ENCODE data around the gene GSTT2. TPM values are rescaled to one million over a fixed set of nuclear protein-coding genes. Genes with fewer than 3 reads are reported as not detected.
"Not testable (repeated sequence)": the region's sequence is repeated elsewhere in the genome, so short reads cannot be mapped to it uniquely, and the experiment has no call there.

The GSTT2 gene
- total and polyA plus RNA-seq, 2 donors (not counting 1 experiment from before 2014, with no cell fraction given): not detected

- 93% methylated on average over 5 of the region's 5 CpGs for WGBS (ENCODE audit: insufficient coverage)
- peak overlapping the region; percentile 6 for H3K4me3 Mint-ChIP-seq
- peak overlapping the region; percentile 4 for H3K27ac Mint-ChIP-seq
- H3K4me3 ChIP-seq (ENCODE audit: control extremely low read depth in 1 of 5, extremely low read depth in 1 of 5, insufficient read depth in 1 of 5, low read depth in 2 of 5, low read length in 4 of 5): no peak overlapping the region
- H3K27me3 Mint-ChIP-seq: no peaks in the 10 kb centered on the region
- H3K27me3 ChIP-seq (replicated peaks in 1 of 4; ENCODE audit: control extremely low read depth in 1 of 4, control insufficient read depth in 3 of 4, insufficient read depth in 4 of 4, low read length in 3 of 4): no peaks in the 10 kb centered on the region
- H3K36me3 ChIP-seq (replicated peaks in 1 of 2; ENCODE audit: control extremely low read depth in 1 of 2, control insufficient read depth in 1 of 2, extremely low read depth in 1 of 2, insufficient read depth in 2 of 2, low read length in 1 of 2): peaks cover 2 to 20% of the 10 kb centered on the region in 2 experiments
- no peak overlapping the region for H3K4me2 ChIP-seq (replicated peaks; ENCODE audit: low read depth, low read length, poor library complexity, severe bottlenecking)
- H2AFZ ChIP-seq (ENCODE audit: insufficient read depth, low read depth, low read length, poor library complexity, severe bottlenecking): no peak overlapping the region
- CTCF ChIA-PET: no interaction called here
- H4K20me1 ChIP-seq (ENCODE audit: control insufficient read depth, insufficient read depth, low read length, poor library complexity, severe bottlenecking): peaks cover 14% of the 10 kb centered on the region
- no peak for TF ChIP-seq EZH2 (IDR thresholded peaks at IDR 0.05; ENCODE audit: borderline replicate concordance, insufficient read depth, low read depth, low read length, poor library complexity, severe bottlenecking)
- TF ChIP-seq, protein P1, sequence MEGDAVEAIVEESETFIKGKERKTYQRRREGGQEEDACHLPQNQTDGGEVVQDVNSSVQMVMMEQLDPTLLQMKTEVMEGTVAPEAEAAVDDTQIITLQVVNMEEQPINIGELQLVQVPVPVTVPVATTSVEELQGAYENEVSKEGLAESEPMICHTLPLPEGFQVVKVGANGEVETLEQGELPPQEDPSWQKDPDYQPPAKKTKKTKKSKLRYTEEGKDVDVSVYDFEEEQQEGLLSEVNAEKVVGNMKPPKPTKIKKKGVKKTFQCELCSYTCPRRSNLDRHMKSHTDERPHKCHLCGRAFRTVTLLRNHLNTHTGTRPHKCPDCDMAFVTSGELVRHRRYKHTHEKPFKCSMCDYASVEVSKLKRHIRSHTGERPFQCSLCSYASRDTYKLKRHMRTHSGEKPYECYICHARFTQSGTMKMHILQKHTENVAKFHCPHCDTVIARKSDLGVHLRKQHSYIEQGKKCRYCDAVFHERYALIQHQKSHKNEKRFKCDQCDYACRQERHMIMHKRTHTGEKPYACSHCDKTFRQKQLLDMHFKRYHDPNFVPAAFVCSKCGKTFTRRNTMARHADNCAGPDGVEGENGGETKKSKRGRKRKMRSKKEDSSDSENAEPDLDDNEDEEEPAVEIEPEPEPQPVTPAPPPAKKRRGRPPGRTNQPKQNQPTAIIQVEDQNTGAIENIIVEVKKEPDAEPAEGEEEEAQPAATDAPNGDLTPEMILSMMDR (IDR thresholded peaks at IDR 0.05): no peak
- DNase-seq (no peak), ATAC-seq (ENCODE audit: low read depth) (no peak)
- POLR2A ChIA-PET: no interaction called here
- H3K27ac ChIP-seq (ENCODE audit: low read length in 2 of 2): no peak overlapping the region
- no peaks in the 10 kb centered on the region for H3K9me3 ChIP-seq (ENCODE audit: control extremely low read depth in 1 of 3, control insufficient read depth in 2 of 3, insufficient read depth in 1 of 3, low read length in 2 of 3)
- H3K9me3 Mint-ChIP-seq (ENCODE audit: insufficient read depth): no peaks in the 10 kb centered on the region
- H3K79me2 ChIP-seq (ENCODE audit: control insufficient read depth, insufficient read depth, low read length): peaks cover 29% of the 10 kb centered on the region
- intact Hi-C loops (cut with micrococcal nuclease): no loop called here
- no peak overlapping the region for H3K9ac ChIP-seq (ENCODE audit: low read length)
- peaks cover 19% of the 10 kb centered on the region for H3K4me1 Mint-ChIP-seq
- H3K4me1 ChIP-seq (ENCODE audit: control insufficient read depth in 2 of 2, insufficient read depth in 2 of 2, low read length in 2 of 2): no peaks in the 10 kb centered on the region
Observed at GRCh38 chr22:23970201-23970641, 9.7 kb upstream of the GSTT2 start.

DNA sequence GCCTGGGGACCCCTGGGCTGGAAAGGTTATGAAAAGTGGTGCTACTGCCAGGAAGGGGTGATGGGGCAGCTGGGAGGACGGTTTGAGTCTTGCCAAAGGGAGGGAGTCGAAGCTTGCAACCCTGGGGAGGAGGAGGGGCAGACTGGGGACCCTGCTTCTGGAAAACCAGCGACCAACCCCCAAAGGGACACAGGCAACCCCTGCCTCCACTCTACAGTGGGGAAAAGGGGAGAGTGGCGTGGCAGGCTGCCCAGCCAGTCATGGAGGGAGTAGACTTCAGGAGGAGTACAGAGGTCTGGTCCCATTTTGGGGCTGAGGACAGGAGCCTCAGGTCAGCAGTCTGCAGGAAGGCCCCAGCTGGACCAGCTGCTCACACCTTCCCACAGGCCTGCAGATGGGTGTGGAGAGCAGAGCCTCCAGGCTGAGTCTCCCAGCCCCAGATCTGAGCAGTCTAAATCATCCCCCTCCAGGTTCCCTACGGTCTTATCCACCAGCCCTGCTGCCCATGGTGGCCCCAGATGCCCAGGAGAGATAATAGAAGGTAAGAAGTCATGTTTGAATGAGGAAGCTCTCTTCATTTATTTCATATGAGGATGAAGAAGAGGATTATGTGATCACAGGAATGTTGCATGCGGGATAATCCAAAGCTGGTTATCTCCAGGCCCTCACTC is 9.0 kb upstream of the GSTT2 start:
- H3K9me3 ChIP-seq (ENCODE audit: control extremely low read depth in 1 of 3, control insufficient read depth in 2 of 3, insufficient read depth in 1 of 3, low read length in 2 of 3): no peaks in the 10 kb centered on the region
- intact Hi-C loops (cut with micrococcal nuclease): no loop called here
- ATAC-seq (ENCODE audit: low read depth) (no peak), DNase-seq (peak; percentile 3)
- no peak overlapping the region for H3K9ac ChIP-seq (ENCODE audit: low read length)
- H3K4me1 ChIP-seq (ENCODE audit: control insufficient read depth in 2 of 2, insufficient read depth in 2 of 2, low read length in 2 of 2): no peaks in the 10 kb centered on the region
- no peak overlapping the region for H3K27ac Mint-ChIP-seq
- H3K36me3 ChIP-seq (replicated peaks in 1 of 2; ENCODE audit: control extremely low read depth in 1 of 2, control insufficient read depth in 1 of 2, extremely low read depth in 1 of 2, insufficient read depth in 2 of 2, low read length in 1 of 2): peaks cover 2 to 20% of the 10 kb centered on the region in 2 experiments
- H3K79me2 ChIP-seq (ENCODE audit: control insufficient read depth, insufficient read depth, low read length): peaks cover 29% of the 10 kb centered on the region
- H3K4me3 Mint-ChIP-seq: no peak overlapping the region
- no peak overlapping the region for H3K4me3 ChIP-seq (ENCODE audit: control extremely low read depth in 1 of 5, extremely low read depth in 1 of 5, insufficient read depth in 1 of 5, low read depth in 2 of 5, low read length in 4 of 5)
- ChIA-PET CTCF (no interaction called here), POLR2A (no interaction called here)
- no peak overlapping the region for H3K27ac ChIP-seq (ENCODE audit: low read length in 2 of 2)
- TF ChIP-seq, protein P1 (IDR thresholded peaks at IDR 0.05): no peak
- TF ChIP-seq EZH2 (IDR thresholded peaks at IDR 0.05; ENCODE audit: borderline replicate concordance, insufficient read depth, low read depth, low read length, poor library complexity, severe bottlenecking): no peak
- peaks cover 19% of the 10 kb centered on the region for H3K4me1 Mint-ChIP-seq
- H3K27me3 Mint-ChIP-seq: no peaks in the 10 kb centered on the region
- no peaks in the 10 kb centered on the region for H3K9me3 Mint-ChIP-seq (ENCODE audit: insufficient read depth)
- 83% methylated on average over 2 of the region's 6 CpGs for WGBS (ENCODE audit: insufficient coverage)
- no peak overlapping the region for H3K4me2 ChIP-seq (replicated peaks; ENCODE audit: low read depth, low read length, poor library complexity, severe bottlenecking)
- H4K20me1 ChIP-seq (ENCODE audit: control insufficient read depth, insufficient read depth, low read length, poor library complexity, severe bottlenecking): peaks cover 14% of the 10 kb centered on the region
- no peaks in the 10 kb centered on the region for H3K27me3 ChIP-seq (replicated peaks in 1 of 4; ENCODE audit: control extremely low read depth in 1 of 4, control insufficient read depth in 3 of 4, insufficient read depth in 4 of 4, low read length in 3 of 4)
- H2AFZ ChIP-seq (ENCODE audit: insufficient read depth, low read depth, low read length, poor library complexity, severe bottlenecking): no peak overlapping the region

DNA sequence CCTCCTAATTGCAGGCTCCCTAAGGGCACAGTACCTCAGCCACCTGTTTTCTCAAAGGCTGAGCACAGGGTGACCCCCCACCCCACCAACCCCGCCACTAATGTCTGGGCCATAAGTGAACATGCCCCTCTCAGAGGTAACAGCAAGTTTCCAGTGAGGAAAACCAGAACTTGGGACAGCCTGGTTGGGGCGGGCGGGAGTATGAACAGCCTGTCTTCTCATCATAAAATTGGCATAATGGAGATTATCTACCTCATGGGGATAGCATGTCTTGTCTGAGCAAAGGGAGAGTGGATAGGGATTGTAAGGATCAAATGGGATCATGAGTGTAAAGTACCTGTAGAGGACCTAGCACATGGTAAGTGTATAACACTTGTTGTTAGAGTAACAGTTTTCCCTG is 8.0 kb upstream of the GSTT2 start:
- H3K4me3 ChIP-seq (ENCODE audit: control extremely low read depth in 1 of 5, extremely low read depth in 1 of 5, insufficient read depth in 1 of 5, low read depth in 2 of 5, low read length in 4 of 5); H3K4me3 Mint-ChIP-seq; H2AFZ ChIP-seq (ENCODE audit: insufficient read depth, low read depth, low read length, poor library complexity, severe bottlenecking); H3K9me3 ChIP-seq (ENCODE audit: control extremely low read depth in 1 of 3, control insufficient read depth in 2 of 3, insufficient read depth in 1 of 3, low read length in 2 of 3); DNase-seq; H3K4me2 ChIP-seq (replicated peaks; ENCODE audit: low read depth, low read length, poor library complexity, severe bottlenecking); H3K27me3 ChIP-seq (replicated peaks in 1 of 4; ENCODE audit: control extremely low read depth in 1 of 4, control insufficient read depth in 3 of 4, insufficient read depth in 4 of 4, low read length in 3 of 4); intact Hi-C loops (cut with micrococcal nuclease); H3K27ac ChIP-seq (ENCODE audit: low read length in 2 of 2); ATAC-seq (ENCODE audit: low read depth); H3K27ac Mint-ChIP-seq; H3K4me1 ChIP-seq (ENCODE audit: control insufficient read depth in 2 of 2, insufficient read depth in 2 of 2, low read length in 2 of 2); POLR2A ChIA-PET; CTCF ChIA-PET; H3K27me3 Mint-ChIP-seq; H3K9ac ChIP-seq (ENCODE audit: low read length); H3K9me3 Mint-ChIP-seq (ENCODE audit: insufficient read depth): not testable (repeated sequence)
- peaks cover 29% of the 10 kb centered on the region for H3K79me2 ChIP-seq (ENCODE audit: control insufficient read depth, insufficient read depth, low read length)
- H3K4me1 Mint-ChIP-seq: peaks cover 19% of the 10 kb centered on the region
- H4K20me1 ChIP-seq (ENCODE audit: control insufficient read depth, insufficient read depth, low read length, poor library complexity, severe bottlenecking): peaks cover 14% of the 10 kb centered on the region
- H3K36me3 ChIP-seq (replicated peaks in 1 of 2; ENCODE audit: control extremely low read depth in 1 of 2, control insufficient read depth in 1 of 2, extremely low read depth in 1 of 2, insufficient read depth in 2 of 2, low read length in 1 of 2): peaks cover 2 to 20% of the 10 kb centered on the region in 2 experiments
- WGBS (ENCODE audit: insufficient coverage): 100% methylated on average over 1 of the region's 3 CpGs

All from B cell (primary cell).